Subcutaneous adipose tissue (tissue), 4 donors: Measurements from ENCODE around the gene FLYWCH1. TPM values are rescaled to one million over a fixed set of nuclear protein-coding genes. Genes with fewer than 3 reads are reported as not detected.

Experiments
- total RNA-seq, 4 donors: library from RNA; depleted of rRNA; stranded (reverse); fragments of >200 nt; gene quantifications; one replicate each; pipeline ENCODE4 v1.1.0, GENCODE V29; 2016
- TF ChIP-seq, protein P1 (sequence below): fragments of 450-650 bp; IDR thresholded peaks from one replicate; pipeline ENCODE4 v1.5.1; 2016; ENCODE audit warnings: low read depth, mild to moderate bottlenecking, control low read depth, antibody characterized with exemption, moderate library complexity

FLYWCH1 gene
- total RNA-seq, 4 donors from 2014 or later: 11.6 to 62.9 (median 18.7) TPM

DNA sequence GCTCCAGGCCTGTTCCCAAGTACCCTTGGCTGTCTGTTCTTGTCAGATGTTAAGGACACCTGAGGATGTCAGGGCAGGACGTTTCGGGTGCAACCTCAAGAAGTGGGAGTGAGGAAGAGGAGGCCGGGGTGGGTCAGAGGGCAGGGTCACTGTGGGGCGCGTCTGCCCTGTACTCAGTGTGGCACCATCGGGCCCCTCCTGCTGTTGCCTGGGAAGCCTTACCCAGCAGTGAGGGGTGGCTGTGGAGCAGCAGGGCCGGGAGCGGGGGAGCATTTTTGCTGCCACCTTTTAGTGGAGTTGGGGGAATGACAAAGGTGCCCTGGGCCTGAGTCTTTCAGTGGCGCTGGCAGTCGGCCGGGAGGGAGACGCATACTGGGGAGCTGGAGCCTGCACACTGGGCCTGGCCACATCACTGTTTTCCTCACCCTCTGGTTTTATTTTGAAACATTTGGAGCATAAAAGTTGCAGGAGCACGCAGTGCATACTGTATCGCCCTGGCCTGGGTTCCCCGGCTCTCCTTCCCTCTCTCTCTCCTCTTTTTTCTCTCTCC, 11.1 kb upstream of the FLYWCH1 start:
- TF ChIP-seq, protein P1, sequence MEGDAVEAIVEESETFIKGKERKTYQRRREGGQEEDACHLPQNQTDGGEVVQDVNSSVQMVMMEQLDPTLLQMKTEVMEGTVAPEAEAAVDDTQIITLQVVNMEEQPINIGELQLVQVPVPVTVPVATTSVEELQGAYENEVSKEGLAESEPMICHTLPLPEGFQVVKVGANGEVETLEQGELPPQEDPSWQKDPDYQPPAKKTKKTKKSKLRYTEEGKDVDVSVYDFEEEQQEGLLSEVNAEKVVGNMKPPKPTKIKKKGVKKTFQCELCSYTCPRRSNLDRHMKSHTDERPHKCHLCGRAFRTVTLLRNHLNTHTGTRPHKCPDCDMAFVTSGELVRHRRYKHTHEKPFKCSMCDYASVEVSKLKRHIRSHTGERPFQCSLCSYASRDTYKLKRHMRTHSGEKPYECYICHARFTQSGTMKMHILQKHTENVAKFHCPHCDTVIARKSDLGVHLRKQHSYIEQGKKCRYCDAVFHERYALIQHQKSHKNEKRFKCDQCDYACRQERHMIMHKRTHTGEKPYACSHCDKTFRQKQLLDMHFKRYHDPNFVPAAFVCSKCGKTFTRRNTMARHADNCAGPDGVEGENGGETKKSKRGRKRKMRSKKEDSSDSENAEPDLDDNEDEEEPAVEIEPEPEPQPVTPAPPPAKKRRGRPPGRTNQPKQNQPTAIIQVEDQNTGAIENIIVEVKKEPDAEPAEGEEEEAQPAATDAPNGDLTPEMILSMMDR: no peak

DNA sequence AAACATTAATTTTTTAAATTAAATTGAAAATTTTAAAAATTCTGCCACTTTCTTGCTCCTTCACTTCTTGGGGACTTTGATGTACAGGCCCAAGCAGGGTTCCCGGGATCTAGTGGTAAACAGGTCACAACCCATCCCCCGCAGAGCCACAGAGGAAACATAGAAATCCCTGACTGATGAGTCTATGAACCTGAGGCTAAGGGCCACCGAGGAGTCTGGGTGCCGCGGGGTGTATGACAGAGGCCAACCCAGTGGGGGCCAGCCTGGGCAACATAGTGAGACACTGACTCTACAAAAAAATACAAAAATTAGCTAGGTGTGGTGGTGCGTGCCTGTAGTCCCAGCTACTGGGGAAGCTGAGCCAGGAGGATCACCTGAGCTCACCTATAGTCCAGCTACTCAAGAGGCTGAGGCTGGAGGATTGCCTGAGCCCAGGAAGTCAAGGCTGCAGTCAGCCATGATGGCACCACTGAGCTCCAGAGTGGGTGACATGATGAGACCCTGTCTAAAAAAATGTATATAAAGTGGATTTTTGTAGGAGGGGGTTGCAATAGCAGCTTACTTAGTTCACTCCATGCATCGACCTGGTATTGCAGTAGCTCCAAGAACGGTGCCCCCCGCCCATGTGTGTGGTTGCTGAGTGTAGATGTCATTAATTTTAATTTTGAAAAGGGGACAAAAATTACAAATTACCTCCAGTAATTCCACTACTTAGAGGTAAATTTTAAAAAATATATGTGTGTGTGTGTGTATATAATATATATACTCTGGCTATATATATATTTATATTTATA, 9.2 kb upstream of the FLYWCH1 start:
- TF ChIP-seq, protein P1: no peak

DNA sequence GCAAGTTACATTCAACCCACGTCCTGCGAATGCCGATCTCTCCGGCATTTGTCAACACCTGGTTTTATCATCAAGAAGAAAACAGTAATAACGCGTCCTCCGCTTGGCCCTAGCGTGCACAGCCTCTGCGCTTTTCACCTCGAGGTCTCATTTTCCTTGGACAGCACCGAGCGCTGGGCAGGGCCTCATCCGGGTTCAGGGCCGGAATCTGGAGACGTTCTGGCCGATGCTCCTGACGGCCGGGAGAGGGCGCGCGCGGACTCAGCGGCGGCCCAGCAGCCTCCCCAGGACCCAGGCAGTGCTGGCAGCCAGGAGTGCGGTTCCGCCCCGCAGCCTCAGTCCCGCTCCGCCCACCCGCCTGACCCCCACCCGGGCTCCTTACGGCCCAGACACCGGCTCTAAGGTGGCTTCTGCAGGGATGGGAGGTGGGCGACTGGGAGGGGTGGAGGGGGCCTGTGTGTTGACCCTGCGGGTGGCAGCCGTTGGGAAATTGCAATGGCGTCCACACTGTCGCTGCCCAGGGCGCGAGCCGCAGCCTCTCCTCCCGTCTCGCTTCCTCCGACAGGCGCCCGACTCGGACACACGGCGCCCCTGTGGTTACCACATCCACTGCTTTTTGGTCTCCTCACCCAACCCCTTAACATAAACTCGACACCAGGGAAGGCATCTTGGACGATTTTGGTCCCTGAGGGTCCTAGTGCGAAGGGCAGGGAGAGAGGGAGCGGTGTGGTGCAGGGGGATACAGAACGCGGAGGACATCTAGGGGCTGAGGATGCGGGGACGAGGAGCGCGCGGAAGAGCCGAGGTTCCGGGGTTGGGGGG, 7.4 kb upstream of the FLYWCH1 start:
- TF ChIP-seq, protein P1: no peak

DNA sequence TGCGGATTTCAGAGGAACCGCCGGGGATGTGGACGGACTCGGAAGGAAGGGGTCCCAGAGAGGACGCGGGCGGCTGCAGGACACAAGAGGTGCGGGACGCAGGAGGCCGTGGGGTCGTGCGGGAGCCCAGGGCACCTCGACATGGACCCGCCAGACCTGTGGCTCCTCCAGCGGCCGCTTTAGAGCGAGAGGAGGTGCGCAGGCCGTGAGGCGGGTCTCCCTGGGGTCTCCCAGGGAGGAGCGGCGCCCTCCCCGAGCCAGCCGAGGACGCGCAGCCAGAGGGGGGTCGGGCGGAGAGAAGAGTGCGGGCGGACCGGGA, 6.8 kb upstream of the FLYWCH1 start:
- TF ChIP-seq, protein P1: no peak

DNA sequence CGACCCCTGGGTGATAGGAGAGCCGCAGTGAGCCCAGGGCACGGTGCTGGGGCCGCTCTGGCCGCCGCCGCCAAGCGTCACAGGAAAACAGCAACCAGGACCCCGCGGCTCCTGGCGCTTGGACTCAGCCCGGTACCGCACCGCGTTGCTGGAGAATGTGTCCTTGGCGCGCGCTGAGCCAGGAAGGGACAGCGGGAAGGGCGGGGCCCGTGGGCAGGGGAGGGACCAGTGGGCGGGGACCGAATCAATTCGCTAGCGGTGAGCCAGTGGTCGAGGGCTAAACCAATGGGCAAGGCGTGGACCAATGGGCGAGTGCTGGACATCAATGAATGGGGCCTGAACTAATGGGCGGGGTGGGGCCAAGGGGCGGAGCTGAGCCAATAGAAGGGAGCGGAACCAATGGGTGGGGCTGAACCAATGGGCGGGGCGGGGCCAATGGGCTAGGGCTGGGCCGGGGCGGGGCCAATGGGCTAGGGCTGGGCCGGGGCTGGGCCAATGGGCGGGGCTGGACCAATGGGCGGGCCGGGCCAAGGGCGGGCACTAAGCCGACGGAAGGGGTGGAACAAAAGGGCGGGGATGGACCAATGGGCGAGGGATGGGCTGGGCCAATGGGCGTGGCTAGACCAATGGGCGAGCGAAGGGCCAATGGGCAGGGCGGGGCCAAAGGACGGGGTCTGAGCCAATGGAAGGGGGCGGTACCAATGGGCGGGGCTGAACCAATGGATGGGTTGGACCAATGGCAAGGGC, 6.3 kb upstream of the FLYWCH1 start:
- TF ChIP-seq, protein P1: no peak

DNA sequence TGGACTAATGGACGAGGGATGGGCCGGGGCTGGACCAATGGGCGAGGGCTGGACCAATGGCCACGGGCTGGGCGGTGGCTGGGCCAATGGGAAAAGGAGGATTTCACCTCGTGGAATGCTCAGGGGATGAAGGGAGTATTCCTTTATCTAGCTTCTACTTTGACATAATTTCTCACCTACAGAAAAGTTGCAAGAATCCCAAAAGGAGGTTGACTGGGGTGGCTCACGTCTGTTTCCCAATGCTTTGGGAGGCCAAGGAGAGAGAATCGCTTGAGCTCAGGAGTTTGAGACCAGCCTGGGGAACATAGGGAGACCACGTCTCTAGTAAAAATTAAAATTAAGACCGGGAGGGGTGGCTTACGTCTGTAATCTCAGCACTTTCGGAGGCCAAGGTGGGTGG, 5.7 kb upstream of the FLYWCH1 start:
- TF ChIP-seq, protein P1: no peak
